GM10248 (cell line): ENCODE results near the gene WFDC5.

Experiments used
- CTCF ChIA-PET: fragments of 300-600 bp; sonication (Branson Sonifier 250); formaldehyde crosslinking; extraction: SDS; loops from one replicate; lab custom pipeline; 2021; ENCODE audit warnings: antibody characterized with exemption; lab: Yijun Ruan, JAX
- POLR2A ChIA-PET: fragments of 350-650 bp; sonication (Branson Sonifier 250); formaldehyde crosslinking; extraction: SDS; loops from one replicate; lab custom pipeline; 2020; ENCODE audit warnings: antibody characterized with exemption; lab: Yijun Ruan, JAX
- DNase-seq: peaks from one replicate; pipeline ENCODE4 v3.0.0; 2012; ENCODE audit errors: extremely low spot score
- TF ChIP-seq, protein P1 (sequence below): IDR thresholded peaks from 2 replicates; pipeline ENCODE4 v1.5.1; 2012; ENCODE audit warnings: mild to moderate bottlenecking, low read depth; ENCODE audit errors: extremely low read depth, missing control alignments, control extremely low read depth

WFDC5 gene

DNA sequence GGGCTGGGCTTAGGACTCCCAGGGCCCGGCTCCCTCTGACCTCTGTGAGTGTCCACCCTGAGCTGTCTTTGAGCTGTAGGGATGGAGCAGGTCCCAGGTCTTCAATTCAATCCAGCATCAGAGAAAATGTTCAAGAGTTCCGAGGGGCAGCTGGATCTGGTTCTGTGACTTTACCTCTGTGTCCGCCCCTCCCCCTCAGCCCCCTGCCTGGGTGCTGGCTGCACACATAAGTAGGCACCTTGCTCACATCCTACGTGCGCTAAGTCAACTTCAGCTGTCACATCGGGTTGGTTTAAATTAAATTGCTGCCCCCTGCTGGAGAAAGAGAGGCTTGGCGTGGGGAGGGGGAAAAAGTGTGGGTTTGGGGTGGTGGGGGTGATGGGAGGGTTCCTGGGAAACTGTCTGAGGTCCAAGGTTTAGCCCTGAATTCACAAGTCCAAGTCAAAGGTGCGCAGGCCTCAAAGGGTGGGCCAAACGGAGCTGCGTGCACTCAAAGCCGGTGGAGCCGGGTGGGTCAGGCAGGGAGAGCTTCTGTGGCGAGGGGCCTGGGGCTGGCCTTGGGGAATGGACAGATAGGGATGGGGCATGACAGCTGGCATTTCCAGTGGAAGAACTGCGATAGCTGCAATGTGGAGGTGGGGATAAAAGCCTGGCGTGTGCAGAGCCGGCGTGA is 3.0 kb downstream of the WFDC5 start:
- CTCF ChIA-PET: interaction anchor here (0.9 to 13.2 kb wide), 18 partner anchors 9 to 429 kb away, joined by 3 to 183 read pairs (median 5); partner anchors contain the start of genes KCNS1 and WFDC12
- no peak for DNase-seq
- POLR2A ChIA-PET: no interaction called here
- TF ChIP-seq, protein P1, sequence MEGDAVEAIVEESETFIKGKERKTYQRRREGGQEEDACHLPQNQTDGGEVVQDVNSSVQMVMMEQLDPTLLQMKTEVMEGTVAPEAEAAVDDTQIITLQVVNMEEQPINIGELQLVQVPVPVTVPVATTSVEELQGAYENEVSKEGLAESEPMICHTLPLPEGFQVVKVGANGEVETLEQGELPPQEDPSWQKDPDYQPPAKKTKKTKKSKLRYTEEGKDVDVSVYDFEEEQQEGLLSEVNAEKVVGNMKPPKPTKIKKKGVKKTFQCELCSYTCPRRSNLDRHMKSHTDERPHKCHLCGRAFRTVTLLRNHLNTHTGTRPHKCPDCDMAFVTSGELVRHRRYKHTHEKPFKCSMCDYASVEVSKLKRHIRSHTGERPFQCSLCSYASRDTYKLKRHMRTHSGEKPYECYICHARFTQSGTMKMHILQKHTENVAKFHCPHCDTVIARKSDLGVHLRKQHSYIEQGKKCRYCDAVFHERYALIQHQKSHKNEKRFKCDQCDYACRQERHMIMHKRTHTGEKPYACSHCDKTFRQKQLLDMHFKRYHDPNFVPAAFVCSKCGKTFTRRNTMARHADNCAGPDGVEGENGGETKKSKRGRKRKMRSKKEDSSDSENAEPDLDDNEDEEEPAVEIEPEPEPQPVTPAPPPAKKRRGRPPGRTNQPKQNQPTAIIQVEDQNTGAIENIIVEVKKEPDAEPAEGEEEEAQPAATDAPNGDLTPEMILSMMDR: peak; percentile 47

DNA sequence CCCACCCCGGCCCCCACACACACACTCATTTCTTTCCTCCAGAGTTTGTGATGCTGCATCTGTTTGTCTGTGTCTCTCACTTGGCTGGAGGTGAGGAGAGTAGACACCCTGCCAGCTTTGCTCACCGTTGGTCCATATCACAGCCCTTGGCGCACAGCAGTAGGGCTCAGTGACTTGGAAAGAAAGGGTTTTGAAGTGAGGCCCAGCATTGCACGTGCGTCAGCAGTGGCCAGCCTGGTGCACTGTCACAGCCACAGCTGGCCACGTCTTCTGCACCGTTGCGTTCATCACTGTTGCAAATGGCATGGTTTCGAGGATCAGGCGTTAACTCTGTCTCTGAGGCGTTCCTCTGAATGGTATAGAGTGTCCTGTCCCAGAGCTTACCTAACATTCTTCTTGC is 3.7 kb downstream of the WFDC5 start:
- TF ChIP-seq, protein P1: no peak
- no peak for DNase-seq
- CTCF ChIA-PET: interaction anchor here (0.8 to 13.2 kb wide), 18 partner anchors 8 to 240 kb away, joined by 3 to 183 read pairs (median 5); partner anchors contain the start of genes KCNS1, STK4 and WFDC12
- POLR2A ChIA-PET: no interaction called here

DNA sequence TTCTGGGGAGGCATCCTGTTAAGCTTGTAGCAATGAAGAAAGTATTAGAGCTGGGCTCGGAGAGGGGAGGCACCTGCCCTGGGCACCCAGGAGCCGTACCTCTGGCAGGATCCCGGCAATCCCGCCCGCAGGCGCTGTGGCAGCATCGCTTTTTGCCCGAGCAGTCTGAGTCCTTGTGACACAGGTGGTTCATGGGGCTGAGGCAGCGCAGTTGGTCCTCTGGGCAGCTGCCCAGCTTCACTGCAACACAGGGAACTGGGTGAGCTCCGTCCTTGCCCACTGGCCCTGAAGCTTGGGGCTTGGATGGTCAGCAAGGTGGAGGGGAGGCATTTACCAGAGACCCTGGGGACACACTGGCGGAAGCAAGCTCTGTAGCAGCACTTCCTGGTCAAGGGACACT is 4.7 kb downstream of the WFDC5 start:
- ChIA-PET POLR2A (no interaction called here), CTCF (interaction anchor here (1.3 to 13.2 kb wide), 6 partner anchors 10 to 182 kb away, joined by 3 to 183 read pairs (median 26); partner anchors contain the start of gene KCNS1)
- TF ChIP-seq, protein P1: no peak
- DNase-seq: no peak

DNA sequence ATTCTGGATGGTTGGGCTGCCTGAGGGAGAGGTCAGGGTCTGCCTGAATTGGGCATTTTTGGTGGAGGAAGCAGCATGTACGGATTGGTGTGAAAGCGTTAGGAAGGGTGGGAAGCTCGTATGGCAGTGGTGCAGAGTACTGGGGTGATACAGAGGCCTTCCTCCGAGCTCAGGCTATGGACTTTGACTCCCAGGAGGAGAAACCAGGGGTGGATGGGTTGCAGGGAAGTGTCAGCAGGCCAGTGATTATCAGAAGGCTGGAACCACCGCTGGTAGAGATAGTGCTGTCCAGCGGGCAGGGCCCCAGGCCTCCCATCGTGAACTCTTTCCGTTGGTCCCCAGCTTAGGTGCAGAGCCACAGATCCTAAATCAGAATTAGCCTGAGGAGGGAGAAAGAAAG is 5.3 kb downstream of the WFDC5 start:
- no peak for DNase-seq
- ChIA-PET POLR2A (no interaction called here), CTCF (interaction anchor here (1.3 to 13.2 kb wide), 5 partner anchors 11 to 183 kb away, joined by 3 to 183 read pairs (median 38); partner anchors contain the start of gene KCNS1)
- TF ChIP-seq, protein P1: no peak

- ChIA-PET POLR2A (no interaction called here), CTCF (interaction anchor here (1.0 to 13.2 kb wide), 7 partner anchors 9 to 186 kb away, joined by 3 to 183 read pairs (median 9); partner anchors contain the start of genes KCNS1 and WFDC5)
- TF ChIP-seq, protein P1: no peak
- DNase-seq: no peak
Measured at GRCh38 chr20:45105317-45105716, 9.7 kb downstream of the WFDC5 start.

- POLR2A ChIA-PET: no interaction called here
- CTCF ChIA-PET: interaction anchor here (0.9 to 13.2 kb wide), 8 partner anchors 7 to 186 kb away, joined by 3 to 183 read pairs (median 10); partner anchors contain the start of genes KCNS1 and WFDC5
- no peak for DNase-seq
- TF ChIP-seq, protein P1: no peak
Measured at GRCh38 chr20:45104786-45105185, 10.2 kb downstream of the WFDC5 start.
